ENCODE data around the gene NKTR.
A peak's percentile ranks its signal among the peaks of the same experiment; 100 is the strongest.

Gene NKTR

GRCh38 chr3:42652251-42652610 is 51.7 kb downstream of the NKTR start:
- no peak overlapping the region for H4K91ac ChIP-seq (ENCODE audit: low read depth, low read length, poor library complexity)
- H2BK120ac ChIP-seq (ENCODE audit: low read depth, low read length): no peak overlapping the region
- H3K4me3 ChIP-seq (ENCODE audit: low read length in 2 of 2): no peak overlapping the region
- WGBS, 2 donors (ENCODE audit: extremely low coverage in 2 of 2, insufficient read length in 2 of 2, insufficient replicate concordance in 1 of 2): no CpG with 5 or more reads among the region's 1 CpG
- H3K36me3 ChIP-seq (replicated peaks in 1 of 2; ENCODE audit: control insufficient read depth in 2 of 2, insufficient read depth in 2 of 2, low read length in 2 of 2): peaks cover 7 to 30% of the 10 kb centered on the region in 2 donors
- no peak overlapping the region for H3K14ac ChIP-seq (ENCODE audit: low read length)
- no peak overlapping the region for H3K9ac ChIP-seq (ENCODE audit: low read depth, low read length, poor library complexity)
- H3K27me3 ChIP-seq (ENCODE audit: control insufficient read depth in 3 of 3, insufficient read depth in 3 of 3, low read depth in 1 of 3, low read length in 3 of 3): no peaks in the 10 kb centered on the region
- H3K4ac ChIP-seq (ENCODE audit: low read length): no peak overlapping the region
- no peak overlapping the region for H4K8ac ChIP-seq (ENCODE audit: low read depth, low read length)
- H3K18ac ChIP-seq (ENCODE audit: low read length): peak overlapping the region; percentile 30
- H3K4me2 ChIP-seq (ENCODE audit: insufficient read depth, low read length, poor library complexity, severe bottlenecking): no peak overlapping the region
- no peak overlapping the region for H2AFZ ChIP-seq (ENCODE audit: low read length)
- peaks cover 18 to 25% of the 10 kb centered on the region in 2 donors for H3K4me1 ChIP-seq (ENCODE audit: control insufficient read depth in 2 of 2, insufficient read depth in 1 of 2, low read depth in 1 of 2, low read length in 2 of 2)
- H2BK15ac ChIP-seq (ENCODE audit: low read length): no peak overlapping the region
- no peak for DNase-seq (ENCODE audit: low spot score)
- no peak overlapping the region for H3K27ac ChIP-seq (replicated peaks; ENCODE audit: low read length)
- H2BK5ac ChIP-seq (ENCODE audit: low read length): no peak overlapping the region
- H3K23ac ChIP-seq (ENCODE audit: low read depth, low read length, poor library complexity): no peak overlapping the region
- no peak overlapping the region for H2BK12ac ChIP-seq (ENCODE audit: low read length)
- H3K79me1 ChIP-seq (ENCODE audit: low read depth, low read length): peaks cover 2% of the 10 kb centered on the region
- H3K9me3 ChIP-seq (replicated peaks in 1 of 2; ENCODE audit: control insufficient read depth in 2 of 2, insufficient read depth in 1 of 2, low read depth in 1 of 2, low read length in 2 of 2): no peaks in the 10 kb centered on the region
- H2AK5ac ChIP-seq (ENCODE audit: low read depth, low read length): no peak overlapping the region

DNA sequence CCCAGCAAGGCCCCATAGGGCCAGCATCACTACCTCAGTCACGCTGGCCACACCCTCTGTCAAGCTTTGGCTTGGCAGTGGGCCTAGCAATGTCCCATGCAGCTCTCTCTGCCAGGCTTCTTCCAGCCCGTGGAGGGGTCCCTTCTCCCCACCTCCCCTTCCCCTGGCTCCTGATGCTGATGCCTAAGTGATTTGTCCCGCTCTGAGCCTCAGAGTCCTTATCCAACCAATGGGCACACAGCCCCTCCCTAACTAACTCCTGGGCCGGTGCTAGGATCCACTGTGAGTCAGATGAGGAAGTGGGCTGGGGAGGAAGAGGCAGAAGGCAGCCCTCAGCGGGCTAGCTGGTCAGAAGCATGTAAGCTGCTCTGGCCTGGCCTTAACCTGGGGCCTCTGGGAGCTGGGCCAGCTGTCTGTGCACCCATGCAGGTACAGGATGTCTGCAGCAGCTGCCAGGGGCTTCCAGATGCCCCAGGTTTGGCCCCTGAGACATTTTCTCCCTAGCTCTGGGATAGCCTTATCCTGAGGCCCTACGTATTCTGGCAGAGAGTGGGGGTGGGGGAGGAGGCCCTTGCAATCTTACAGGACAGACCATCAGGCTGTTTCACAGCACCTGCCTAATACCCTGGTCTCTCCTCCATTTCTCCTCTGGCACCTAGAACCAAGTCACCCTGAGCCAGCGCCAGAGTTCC is 52.3 kb downstream of the NKTR start:
- Histone ChIP-seq H3K4me3 (ENCODE audit: low read length in 2 of 2) (peak overlapping the region in 1 of 2 donors; percentile 65), H2BK15ac (ENCODE audit: low read length) (no peak overlapping the region), H4K91ac (ENCODE audit: low read depth, low read length, poor library complexity) (no peak overlapping the region), H3K4me1 (ENCODE audit: control insufficient read depth in 2 of 2, insufficient read depth in 1 of 2, low read depth in 1 of 2, low read length in 2 of 2) (peaks cover 18 to 25% of the 10 kb centered on the region in 2 donors), H2BK5ac (ENCODE audit: low read length) (no peak overlapping the region), H3K14ac (ENCODE audit: low read length) (no peak overlapping the region), H2BK120ac (ENCODE audit: low read depth, low read length) (no peak overlapping the region), H3K27ac (replicated peaks; ENCODE audit: low read length) (no peak overlapping the region), H3K79me1 (ENCODE audit: low read depth, low read length) (peaks cover 4% of the 10 kb centered on the region), H3K27me3 (ENCODE audit: control insufficient read depth in 3 of 3, insufficient read depth in 3 of 3, low read depth in 1 of 3, low read length in 3 of 3) (no peaks in the 10 kb centered on the region), H3K23ac (ENCODE audit: low read depth, low read length, poor library complexity) (peak overlapping the region; percentile 15), H2BK12ac (ENCODE audit: low read length) (no peak overlapping the region), H3K4me2 (ENCODE audit: insufficient read depth, low read length, poor library complexity, severe bottlenecking) (no peak overlapping the region), H3K36me3 (replicated peaks in 1 of 2; ENCODE audit: control insufficient read depth in 2 of 2, insufficient read depth in 2 of 2, low read length in 2 of 2) (peaks cover 5 to 25% of the 10 kb centered on the region in 2 donors), H3K4ac (ENCODE audit: low read length) (no peak overlapping the region), H3K9ac (ENCODE audit: low read depth, low read length, poor library complexity) (no peak overlapping the region), H2AK5ac (ENCODE audit: low read depth, low read length) (no peak overlapping the region), H2AFZ (ENCODE audit: low read length) (no peak overlapping the region), H3K9me3 (replicated peaks in 1 of 2; ENCODE audit: control insufficient read depth in 2 of 2, insufficient read depth in 1 of 2, low read depth in 1 of 2, low read length in 2 of 2) (no peaks in the 10 kb centered on the region), H4K8ac (ENCODE audit: low read depth, low read length) (no peak overlapping the region), H3K18ac (ENCODE audit: low read length) (no peak overlapping the region)
- WGBS, 2 donors (ENCODE audit: extremely low coverage in 2 of 2, insufficient read length in 2 of 2, insufficient replicate concordance in 1 of 2): no CpG with 5 or more reads among the region's 7 CpGs
- DNase-seq (ENCODE audit: low spot score): no peak

DNA sequence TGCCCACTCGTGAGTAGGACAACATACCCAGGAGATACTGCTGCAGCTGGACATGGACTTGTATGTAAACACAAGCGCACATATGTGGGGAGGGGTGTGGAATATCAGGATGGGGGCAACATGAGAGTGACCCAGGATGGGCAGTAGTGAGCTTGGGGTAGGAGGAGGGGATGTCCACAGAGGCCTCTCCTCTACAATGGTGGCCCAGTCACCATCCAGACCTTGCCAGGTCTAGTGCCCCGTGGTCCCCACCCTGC is 52.7 kb downstream of the NKTR start:
- Histone ChIP-seq H2BK120ac (ENCODE audit: low read depth, low read length) (no peak overlapping the region), H3K9me3 (replicated peaks in 1 of 2; ENCODE audit: control insufficient read depth in 2 of 2, insufficient read depth in 1 of 2, low read depth in 1 of 2, low read length in 2 of 2) (no peaks in the 10 kb centered on the region), H3K23ac (ENCODE audit: low read depth, low read length, poor library complexity) (peak overlapping the region; percentile 16), H3K14ac (ENCODE audit: low read length) (no peak overlapping the region), H4K91ac (ENCODE audit: low read depth, low read length, poor library complexity) (no peak overlapping the region), H3K9ac (ENCODE audit: low read depth, low read length, poor library complexity) (peak overlapping the region; percentile 80), H3K4me2 (ENCODE audit: insufficient read depth, low read length, poor library complexity, severe bottlenecking) (peak overlapping the region; percentile 87), H2BK12ac (ENCODE audit: low read length) (peak overlapping the region; percentile 60), H3K4me1 (ENCODE audit: control insufficient read depth in 2 of 2, insufficient read depth in 1 of 2, low read depth in 1 of 2, low read length in 2 of 2) (peaks cover 18 to 24% of the 10 kb centered on the region in 2 donors), H4K8ac (ENCODE audit: low read depth, low read length) (no peak overlapping the region), H3K4ac (ENCODE audit: low read length) (no peak overlapping the region), H2AK5ac (ENCODE audit: low read depth, low read length) (peak overlapping the region; percentile 93), H3K4me3 (ENCODE audit: low read length in 2 of 2) (peak overlapping the region; percentile 65 to 87), H3K27me3 (ENCODE audit: control insufficient read depth in 3 of 3, insufficient read depth in 3 of 3, low read depth in 1 of 3, low read length in 3 of 3) (no peaks in the 10 kb centered on the region), H3K27ac (replicated peaks; ENCODE audit: low read length) (no peak overlapping the region), H2BK15ac (ENCODE audit: low read length) (peak overlapping the region; percentile 91), H2AFZ (ENCODE audit: low read length) (peak overlapping the region; percentile 94), H3K36me3 (replicated peaks in 1 of 2; ENCODE audit: control insufficient read depth in 2 of 2, insufficient read depth in 2 of 2, low read length in 2 of 2) (peaks cover 4 to 22% of the 10 kb centered on the region in 2 donors), H3K79me1 (ENCODE audit: low read depth, low read length) (peaks cover 4% of the 10 kb centered on the region), H3K18ac (ENCODE audit: low read length) (peak overlapping the region; percentile 90), H2BK5ac (ENCODE audit: low read length) (no peak overlapping the region)
- no CpG with 5 or more reads among the region's 3 CpGs for WGBS, 2 donors (ENCODE audit: extremely low coverage in 2 of 2, insufficient read length in 2 of 2, insufficient replicate concordance in 1 of 2)
- no peak for DNase-seq (ENCODE audit: low spot score)

GRCh38 chr3:42653560-42654330 is 53.3 kb downstream of the NKTR start, which contains the start of gene ZBTB47:
ZBTB47 (plus strand) TSS chr3:42653697; CDS start chr3:42658356, 4,659 bp downstream.
- H3K27ac ChIP-seq (replicated peaks; ENCODE audit: low read length): no peak within 1 kb of the TSS
- peak within 1 kb of the TSS; percentile 16 for H3K23ac ChIP-seq (ENCODE audit: low read depth, low read length, poor library complexity)
- peak within 1 kb of the TSS; percentile 98 for H3K18ac ChIP-seq (ENCODE audit: low read length)
- H3K27me3 ChIP-seq (ENCODE audit: control insufficient read depth in 3 of 3, insufficient read depth in 3 of 3, low read depth in 1 of 3, low read length in 3 of 3): no peaks in the 10 kb centered on the region
- H3K4me3 ChIP-seq (ENCODE audit: low read length in 2 of 2): peak within 1 kb of the TSS; percentile 65 to 87
- peak within 1 kb of the TSS; percentile 98 for H3K14ac ChIP-seq (ENCODE audit: low read length)
- peak within 1 kb of the TSS; percentile 87 for H3K4me2 ChIP-seq (ENCODE audit: insufficient read depth, low read length, poor library complexity, severe bottlenecking)
- peak within 1 kb of the TSS; percentile 94 for H3K9ac ChIP-seq (ENCODE audit: low read depth, low read length, poor library complexity)
- peak within 1 kb of the TSS; percentile 94 for H2AFZ ChIP-seq (ENCODE audit: low read length)
- peaks cover 5 to 22% of the 10 kb centered on the region in 2 donors for H3K36me3 ChIP-seq (replicated peaks in 1 of 2; ENCODE audit: control insufficient read depth in 2 of 2, insufficient read depth in 2 of 2, low read length in 2 of 2)
- H3K9me3 ChIP-seq (replicated peaks in 1 of 2; ENCODE audit: control insufficient read depth in 2 of 2, insufficient read depth in 1 of 2, low read depth in 1 of 2, low read length in 2 of 2): no peaks in the 10 kb centered on the region
- H3K4me1 ChIP-seq (ENCODE audit: control insufficient read depth in 2 of 2, insufficient read depth in 1 of 2, low read depth in 1 of 2, low read length in 2 of 2): peaks cover 18 to 24% of the 10 kb centered on the region in 2 donors
- H4K91ac ChIP-seq (ENCODE audit: low read depth, low read length, poor library complexity): peak within 1 kb of the TSS; percentile 58
- H4K8ac ChIP-seq (ENCODE audit: low read depth, low read length): peak within 1 kb of the TSS; percentile 23
- H2BK5ac ChIP-seq (ENCODE audit: low read length): no peak within 1 kb of the TSS
- H2AK5ac ChIP-seq (ENCODE audit: low read depth, low read length): peak within 1 kb of the TSS; percentile 93
- H3K79me1 ChIP-seq (ENCODE audit: low read depth, low read length): peaks cover 4% of the 10 kb centered on the region
- peak within 1 kb of the TSS; percentile 57 for H3K4ac ChIP-seq (ENCODE audit: low read length)
- H2BK15ac ChIP-seq (ENCODE audit: low read length): peak within 1 kb of the TSS; percentile 91
- H2BK120ac ChIP-seq (ENCODE audit: low read depth, low read length): peak within 1 kb of the TSS; percentile 58
- no peak for DNase-seq (ENCODE audit: low spot score)
- no CpG with 5 or more reads among the region's 31 CpGs for WGBS, 2 donors (ENCODE audit: extremely low coverage in 2 of 2, insufficient read length in 2 of 2, insufficient replicate concordance in 1 of 2)
- H2BK12ac ChIP-seq (ENCODE audit: low read length): peak within 1 kb of the TSS; percentile 60

Measured in neuronal stem cell (in vitro differentiated cells).